ENCODE measurements around the gene ENTPD5.

GRCh38 chr14:74022346-74022745 lies 3.3 kb upstream of the ENTPD5 start:
- no peak for TF ChIP-seq EZH2 (IDR thresholded peaks at IDR 0.05)
- no peak for TF ChIP-seq POLR2AphosphoS5 (IDR thresholded peaks at IDR 0.05; ENCODE audit: borderline replicate concordance, low read depth, low read length)
- TF ChIP-seq FOXP2 (optimal IDR thresholded peaks at IDR 0.05; ENCODE audit: control extremely low read depth, extremely low read length, insufficient read depth): no peak
